ENCODE data around the gene RIPK4.
"Not testable (repeated sequence)": the region's sequence is repeated elsewhere in the genome, so short reads cannot be mapped to it uniquely, and the experiment has no call there.

The RIPK4 gene

DNA sequence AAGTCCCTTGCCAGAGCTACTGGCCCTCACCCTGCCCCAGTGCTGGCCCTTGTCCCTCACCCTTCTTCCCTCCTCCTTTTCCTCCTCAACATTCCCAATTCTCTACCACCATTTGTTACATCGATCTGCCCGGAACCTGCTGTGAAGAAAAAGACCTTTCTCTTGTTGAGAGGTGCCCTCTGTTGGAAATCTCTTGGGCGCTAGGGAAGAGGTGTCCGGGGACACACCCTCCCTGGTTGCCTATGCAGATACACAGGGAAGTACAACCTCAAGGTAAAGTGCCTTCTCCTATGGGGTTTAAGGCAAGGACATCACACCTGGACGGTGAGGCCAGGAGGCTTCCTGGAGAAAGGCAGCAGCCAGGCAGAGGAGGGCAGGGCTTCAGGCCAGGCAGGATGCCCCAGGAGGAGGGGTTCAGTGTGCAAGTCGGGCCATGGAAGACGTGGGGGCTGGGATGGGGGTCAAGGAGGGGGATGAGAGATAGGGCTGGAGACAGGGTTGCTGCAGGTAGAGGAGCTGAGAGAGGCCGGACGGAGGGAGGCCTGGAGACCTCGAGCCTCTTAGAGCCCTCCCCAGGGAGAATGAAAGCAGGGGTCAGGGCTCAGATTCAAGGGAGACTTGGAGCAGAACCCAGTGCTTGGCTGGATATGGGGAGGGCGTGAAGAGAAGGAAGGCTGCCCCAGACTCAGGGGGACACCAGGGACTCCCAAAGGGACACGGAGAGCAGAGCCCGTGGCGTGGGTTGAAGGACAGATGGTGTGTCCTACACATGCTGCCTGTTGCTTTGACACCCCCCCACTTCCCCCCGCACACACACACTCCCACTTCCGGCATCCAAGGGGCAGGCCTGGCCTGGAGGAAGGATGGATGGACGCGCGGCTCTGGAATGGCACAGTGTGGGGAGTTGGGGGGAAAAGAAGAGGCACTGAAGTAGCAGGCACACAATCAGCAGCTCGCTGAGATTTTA, 44.5 kb downstream of the RIPK4 start:
- no peak for DNase-seq (ENCODE audit: extremely low spot score, insufficient read length, low read depth)

GRCh38 chr21:41720250-41720649, 46.6 kb downstream of the RIPK4 start:
- FAIRE-seq: no peak
- DNase-seq (ENCODE audit: extremely low spot score, insufficient read length, low read depth): no peak

More for the DNA sequence above, 44.5 kb downstream of the RIPK4 start:
- FAIRE-seq: no peak

GRCh38 chr21:41719691-41720090, 47.2 kb downstream of the RIPK4 start:
- no peak for FAIRE-seq
- DNase-seq (ENCODE audit: extremely low spot score, insufficient read length, low read depth): no peak

GRCh38 chr21:41717573-41718330, 49.1 kb downstream of the RIPK4 start:
- FAIRE-seq (no peak), DNase-seq (ENCODE audit: extremely low spot score, insufficient read length, low read depth) (no peak)

DNA sequence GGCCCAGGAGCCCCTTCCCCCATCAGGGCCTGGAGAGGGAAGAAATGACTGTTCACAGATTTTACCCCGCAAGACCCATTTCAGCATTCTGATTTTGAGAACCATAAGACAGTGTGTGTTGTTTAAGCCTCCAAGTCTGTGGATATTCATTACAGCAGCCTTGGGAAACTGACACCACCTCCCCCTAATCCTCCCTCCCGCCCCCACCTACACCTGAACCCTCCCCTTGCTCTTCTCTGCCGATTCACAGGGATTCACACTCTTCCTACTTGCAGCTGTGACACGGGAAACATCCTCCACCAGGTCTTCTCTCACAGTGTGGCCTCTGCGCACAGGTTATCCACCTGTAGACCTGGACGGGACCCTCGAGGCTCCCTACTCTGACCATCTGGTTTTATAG, 50.1 kb downstream of the RIPK4 start:
- no peak for DNase-seq (ENCODE audit: extremely low spot score, insufficient read length, low read depth)

DNA sequence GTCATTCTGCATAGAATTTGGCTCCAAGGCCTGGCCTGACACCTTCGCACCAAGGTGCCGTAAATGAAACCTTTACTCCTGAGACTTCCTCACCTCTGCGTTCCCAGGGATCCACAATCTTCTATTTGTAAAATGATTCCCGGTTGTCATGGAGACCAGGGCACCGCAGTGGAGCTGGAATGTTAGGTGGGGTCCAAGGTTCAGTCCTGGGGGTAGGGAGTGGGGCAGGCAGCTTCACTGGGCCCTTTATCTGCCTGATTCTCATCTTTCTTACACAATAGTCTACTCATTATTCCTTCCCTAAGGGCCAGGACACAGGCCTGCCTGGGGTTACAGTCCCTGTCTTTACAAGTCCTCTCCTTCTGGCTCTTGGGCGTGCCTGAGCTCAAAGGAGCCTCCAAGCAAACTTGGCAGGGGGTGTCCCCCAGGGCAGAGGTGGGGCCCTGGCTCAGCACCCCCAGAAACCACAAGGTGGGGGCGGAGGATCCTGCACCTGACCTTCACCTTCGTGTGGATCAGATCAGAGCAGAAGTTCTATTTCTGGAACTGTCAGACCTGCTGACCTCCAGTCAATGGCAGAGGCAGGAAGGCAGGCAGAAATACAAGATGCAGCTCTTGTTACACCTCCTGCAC, 51.1 kb downstream of the RIPK4 start:
- FAIRE-seq (no peak), DNase-seq (ENCODE audit: extremely low spot score, insufficient read length, low read depth) (no peak)

More for the DNA sequence above, 50.1 kb downstream of the RIPK4 start:
- FAIRE-seq: no peak

DNA sequence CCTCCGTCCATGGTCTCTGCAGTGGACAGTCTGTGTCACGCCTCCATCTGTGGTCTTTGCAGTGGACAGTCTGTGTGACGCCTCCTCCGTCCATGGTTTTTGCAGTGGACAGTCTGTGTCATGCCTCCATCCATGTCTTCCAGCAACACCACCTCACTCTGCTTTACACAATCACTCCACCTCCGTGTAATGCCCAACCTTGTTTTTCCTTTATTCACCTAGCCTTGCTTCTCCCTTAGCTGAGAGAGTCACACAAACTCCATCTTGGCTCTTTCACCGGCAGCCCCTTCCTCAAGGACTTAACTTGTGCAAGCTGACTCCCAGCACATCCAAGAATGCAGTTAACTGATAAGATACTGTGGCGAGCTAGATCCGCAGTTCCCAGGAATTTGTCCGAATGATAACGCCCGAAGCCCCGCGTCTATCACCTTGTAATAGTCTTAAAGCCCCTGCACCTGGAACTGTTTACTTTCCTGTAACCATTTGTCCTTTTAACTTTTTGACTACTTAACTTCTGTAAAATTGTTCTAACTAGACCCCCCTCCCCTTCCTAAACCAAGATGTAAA, 52.5 kb downstream of the RIPK4 start:
- DNase-seq (ENCODE audit: extremely low spot score, insufficient read length, low read depth); FAIRE-seq: not testable (repeated sequence)

GRCh38 chr21:41713495-41714281, 53.2 kb downstream of the RIPK4 start:
- no peak for DNase-seq (ENCODE audit: extremely low spot score, insufficient read length, low read depth)

DNA sequence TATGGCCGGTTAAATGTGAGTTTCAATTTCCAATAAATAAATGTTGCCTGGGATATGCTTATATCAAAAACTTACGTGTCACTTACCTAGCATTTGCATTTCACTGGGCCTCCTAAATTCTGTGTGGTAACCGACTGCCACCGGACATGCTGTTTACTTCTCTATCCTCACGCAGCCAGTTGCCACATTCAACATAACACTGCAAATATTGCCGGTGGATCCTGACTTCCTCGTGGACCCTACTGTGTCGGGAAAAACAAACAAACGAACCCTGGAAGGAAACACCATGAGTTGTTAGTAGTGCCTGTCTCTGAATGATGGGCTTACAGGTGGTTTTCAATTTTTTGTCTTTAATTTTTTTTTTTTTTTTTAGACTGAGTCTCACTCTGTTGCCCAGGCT, 54.1 kb downstream of the RIPK4 start:
- DNase-seq (ENCODE audit: extremely low spot score, insufficient read length, low read depth) (no peak), FAIRE-seq (no peak)

More at GRCh38 chr21:41713495-41714281, 53.2 kb downstream of the RIPK4 start:
- FAIRE-seq: no peak

GRCh38 chr21:41712201-41712600, 54.7 kb downstream of the RIPK4 start:
- FAIRE-seq (no peak), DNase-seq (ENCODE audit: extremely low spot score, insufficient read length, low read depth) (no peak)

DNA sequence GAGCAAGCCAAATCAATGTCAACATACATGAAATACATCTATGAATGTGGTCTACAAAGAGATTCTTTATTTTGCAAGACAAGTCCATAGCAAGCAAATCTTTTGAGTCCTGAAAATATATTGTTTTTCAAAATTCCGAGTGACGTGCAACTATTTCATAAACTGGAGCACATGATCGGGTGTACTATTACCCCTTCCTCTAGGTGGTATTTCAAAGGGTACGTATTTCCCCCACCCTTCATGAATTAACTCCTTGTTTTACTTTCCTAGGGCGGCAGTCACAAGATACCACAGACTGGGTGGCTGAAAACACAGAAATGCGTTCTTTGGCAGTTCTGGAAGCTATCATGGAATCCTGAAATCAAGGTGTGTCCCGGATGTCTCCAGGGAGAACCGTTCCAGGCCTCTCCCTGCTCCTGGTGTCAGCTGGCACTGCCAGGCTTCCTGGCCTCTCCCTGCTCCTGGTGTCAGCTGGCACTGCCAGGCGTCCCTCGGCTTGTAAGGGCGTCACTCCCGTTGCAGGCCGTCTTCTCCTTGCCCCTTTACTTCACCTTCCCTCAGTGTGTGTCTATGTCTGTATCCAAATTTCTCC, 55.3 kb downstream of the RIPK4 start:
- DNase-seq (ENCODE audit: extremely low spot score, insufficient read length, low read depth) (no peak), FAIRE-seq (no peak)

- DNase-seq (ENCODE audit: extremely low spot score, insufficient read length, low read depth): no peak
- no peak for FAIRE-seq
These were observed 56.1 kb downstream of the RIPK4 start for GRCh38 chr21:41710823-41711160.

GRCh38 chr21:41709965-41710822, 56.7 kb downstream of the RIPK4 start:
- no peak for DNase-seq (ENCODE audit: extremely low spot score, insufficient read length, low read depth)
- no peak for FAIRE-seq

DNA sequence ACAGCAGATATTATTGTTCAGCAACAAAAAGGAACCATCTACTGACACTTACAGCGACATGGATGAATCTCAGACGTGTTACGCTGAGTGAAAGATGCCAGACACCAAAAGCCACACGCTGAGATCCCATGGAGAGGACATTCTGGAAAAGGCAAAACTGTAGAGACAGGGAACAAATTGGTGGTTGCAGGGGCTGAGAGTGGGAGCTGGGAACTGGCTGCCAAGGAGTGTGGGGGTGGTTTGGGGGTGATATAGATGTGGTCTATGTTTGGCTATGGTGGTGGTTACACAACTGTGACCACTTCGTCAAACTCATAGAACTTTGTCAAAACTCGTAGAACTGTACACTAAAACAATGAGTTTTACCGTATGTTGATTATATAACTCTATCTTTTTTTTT, 57.7 kb downstream of the RIPK4 start:
- no peak for DNase-seq (ENCODE audit: extremely low spot score, insufficient read length, low read depth)
- FAIRE-seq: no peak

DNA sequence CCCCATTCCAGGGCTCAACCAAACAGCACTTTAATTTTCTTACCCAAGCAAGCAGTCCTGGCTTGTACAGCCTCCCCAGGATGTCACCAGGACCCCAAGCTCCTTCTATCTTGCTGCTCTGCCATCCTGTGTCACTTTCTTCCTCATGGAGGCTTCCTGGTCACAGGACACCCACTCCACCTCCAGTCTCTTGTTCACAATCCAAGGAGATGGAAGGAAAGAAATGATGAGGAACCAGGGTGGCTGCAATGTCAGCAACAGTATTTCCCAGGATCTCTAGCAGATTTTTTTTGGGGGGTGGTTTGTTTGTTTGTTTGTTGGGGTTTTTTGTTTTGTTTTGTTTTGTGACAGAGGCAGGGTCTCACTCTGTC, 58.9 kb downstream of the RIPK4 start:
- FAIRE-seq (no peak), DNase-seq (ENCODE audit: extremely low spot score, insufficient read length, low read depth) (no peak)

GRCh38 chr21:41707231-41707959, 59.5 kb downstream of the RIPK4 start:
- FAIRE-seq: no peak
- no peak for DNase-seq (ENCODE audit: extremely low spot score, insufficient read length, low read depth)

DNA sequence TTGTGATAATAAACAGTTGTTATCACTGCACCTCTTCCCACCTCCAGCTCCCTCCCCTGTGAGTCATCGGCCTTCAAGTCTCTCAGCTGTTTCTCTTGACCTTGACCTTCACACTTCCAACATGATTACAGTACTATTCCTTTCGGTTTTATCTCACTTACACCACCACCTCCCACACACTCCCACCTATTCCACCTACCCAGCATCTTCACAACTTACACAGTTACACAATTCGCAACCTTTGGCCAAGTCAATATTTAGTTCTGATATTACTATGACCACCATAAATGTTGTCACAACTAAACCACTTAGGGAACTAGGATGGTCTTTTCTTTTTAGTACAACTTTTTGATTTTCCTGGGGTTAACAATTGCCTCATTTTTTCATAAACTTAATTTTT, 60.2 kb downstream of the RIPK4 start:
- no peak for DNase-seq (ENCODE audit: extremely low spot score, insufficient read length, low read depth)
- FAIRE-seq: no peak

DNA sequence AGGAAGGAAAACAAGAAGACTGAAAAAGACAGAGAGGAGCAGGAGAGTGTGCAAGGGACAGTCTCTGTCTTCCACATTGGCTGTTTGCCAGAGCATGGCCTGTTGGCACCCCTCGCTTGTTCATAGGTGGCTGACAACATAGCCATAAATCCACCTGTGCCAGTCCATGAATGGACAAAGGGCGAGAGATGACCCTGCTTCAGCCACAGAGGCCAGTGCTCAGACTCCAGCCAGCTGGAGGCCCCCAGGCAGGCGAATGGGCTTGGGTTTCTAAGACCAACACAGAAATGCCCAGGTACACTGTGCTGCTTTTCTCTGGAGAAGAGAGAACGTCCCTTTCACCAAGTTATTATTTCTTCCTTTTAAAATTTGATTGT, 60.6 kb downstream of the RIPK4 start:
- DNase-seq (ENCODE audit: extremely low spot score, insufficient read length, low read depth) (no peak), FAIRE-seq (no peak)

All from GM18507 (cell line).